Heart left ventricle (tissue), 16 donors: Measurements from ENCODE around the gene CHN2. TPM values are rescaled to one million over a fixed set of nuclear protein-coding genes. Genes with fewer than 3 reads are reported as not detected.
A peak's percentile ranks its signal among the peaks of the same experiment; 100 is the strongest.

ENCODE experiments used
- ATAC-seq, 4 donors: fragments of 200-7000 bp; cut with Tn5 transposase; one replicate each; pipeline ENCODE4 v1.9.1; 2020 to 2022; ENCODE audit warnings: moderate library complexity in 4 of 4, mild to moderate bottlenecking in 3 of 4, moderate number of reproducible peaks in 1 of 4
- DNase-seq, 5 donors: peaks; one replicate each; pipeline ENCODE4 v3.0.0-alpha.2; 2020
- H3K27ac ChIP-seq, 12 donors: fragments of 200-600 bp; sonication (generic) in 4 of 12; one replicate each; pipeline versions ENCODE4 v1.5.0 to v1.8.0; 2016 to 2022; ENCODE audit warnings: mild to moderate bottlenecking in 2 of 12
- H3K27me3 ChIP-seq, 9 donors: fragments of 200-600 bp; sonication (generic) in 2 of 9; one replicate each; pipeline versions ENCODE4 v1.5.1 to v1.8.0; 2016 to 2022; ENCODE audit warnings: mild to moderate bottlenecking in 3 of 9
- H3K36me3 ChIP-seq, 9 donors: fragments of 200-600 bp; sonication (generic) in 2 of 9; one replicate each; pipeline versions ENCODE4 v1.5.0 to v1.8.0; 2018 to 2022; ENCODE audit warnings: mild to moderate bottlenecking in 2 of 9
- H3K4me1 ChIP-seq, 12 donors: fragments of 200-600 bp; sonication (generic) in 4 of 12; one replicate each; pipeline versions ENCODE4 v1.5.0 to v1.8.0; 2016 to 2022; ENCODE audit warnings: mild to moderate bottlenecking in 3 of 12
- H3K4me3 ChIP-seq, 12 donors: fragments of 200-600 bp; sonication (generic) in 4 of 12; one replicate each; pipeline versions ENCODE4 v1.5.0 to v1.8.0; 2017 to 2022; ENCODE audit warnings: mild to moderate bottlenecking in 9 of 12, moderate library complexity in 4 of 12
- H3K9me3 ChIP-seq, 12 donors: fragments of 200-600 bp; sonication (generic) in 4 of 12; one replicate each; pipeline versions ENCODE4 v1.5.0 to v1.8.0; 2016 to 2022; ENCODE audit warnings: mild to moderate bottlenecking in 1 of 12
- POLR2A ChIP-seq, 2 donors: fragments of 450-650 bp; IDR thresholded peaks; one replicate each; pipeline ENCODE4 v1.6.1; 2017; ENCODE audit warnings: antibody characterized with exemption in 2 of 2, mild to moderate bottlenecking in 2 of 2, moderate library complexity in 2 of 2
- WGBS, 4 donors: extraction: QIAGEN DNeasy Blood & Tissue Kit in 2 of 4; methylation state at CpG; one replicate each; pipeline versions ENCODE4 v1.1.5 to v1.1.7; 2013 to 2018; 5-methylcytosine and 5-hydroxymethylcytosine counted together
- intact Hi-C, 10 donors: fragments of 100-400 bp; cut with DNase I; formaldehyde crosslinking; loops; one replicate each; pipeline versions ENCODE4 v1.11.1 to v1.14.2; 2022
- polyA plus RNA-seq, 2 donors: library from polyadenylated mRNA; stranded (reverse); fragments of 200-250 nt; gene quantifications; one replicate each; pipeline ENCODE4 v1.2.3, GENCODE V29; 2013
- total RNA-seq, 9 donors: library from RNA; depleted of rRNA in 2 of 9; stranded (reverse); fragments of >200 nt in 2 of 9; fragmentation: NEBNext Ultra II Directional in 3 of 9; extraction: Animal tissue kit (Norgen Biotek cat#: 25700) in 3 of 9; gene quantifications; one replicate each; pipeline versions ENCODE4 v1.1.0 to v1.2.4, GENCODE V29; 2016 to 2023
- TF ChIP-seq, protein P1 (sequence below), 12 donors: fragments of 200-600 bp; sonication (generic) in 4 of 12; IDR thresholded peaks; one replicate each; pipeline versions ENCODE4 v1.5.0 to v1.8.0; 2018 to 2022; ENCODE audit warnings: antibody characterized with exemption in 12 of 12, mild to moderate bottlenecking in 5 of 12
- donor health status: ischemic (EF 13 %, LVEDD 7.1; RV severe dilation, severe dysfunction).
- donor health status: healthy with polysubstance abuse.
- donor health status: DM: no; HTN: yes; CAD: no.
- donor health status: DM: no; HTN: no; CAD: no.
- donor health status: ischemic (EF 25% LVEDD 6.9; RV normal size, moderate dysfunction).
- donor health status: ischemic (EF 25% LVEDD 5.7; RV mildly dilated, moderate dysfunction).
- donor health status: healthy.
- donor health status: DM: yes; HTN: yes; CAD: no.
- donor health status: ischemic (EF 35%, LVEDD 5.7; RV mildly dilated, moderate dysfunction).
- donor health status: nonischemic (EF 11% LVEDD 7.7; RV severe dilation, severe dysfunction).
- donor health status: DM: yes; HTN: yes; CAD: no.
- donor health status: PGD.
- donor health status: ischemic (EF 29% LVEDD 5.4; RV normal size, mild dysfunction).
- donor health status: nonischemic (EF 23%, LVEDD 6.1; RV moderate dilation, normal function).

CHN2 gene
- total and polyA plus RNA-seq, 11 donors, result 11.2 to 54.4 (median 33.6) TPM

DNA sequence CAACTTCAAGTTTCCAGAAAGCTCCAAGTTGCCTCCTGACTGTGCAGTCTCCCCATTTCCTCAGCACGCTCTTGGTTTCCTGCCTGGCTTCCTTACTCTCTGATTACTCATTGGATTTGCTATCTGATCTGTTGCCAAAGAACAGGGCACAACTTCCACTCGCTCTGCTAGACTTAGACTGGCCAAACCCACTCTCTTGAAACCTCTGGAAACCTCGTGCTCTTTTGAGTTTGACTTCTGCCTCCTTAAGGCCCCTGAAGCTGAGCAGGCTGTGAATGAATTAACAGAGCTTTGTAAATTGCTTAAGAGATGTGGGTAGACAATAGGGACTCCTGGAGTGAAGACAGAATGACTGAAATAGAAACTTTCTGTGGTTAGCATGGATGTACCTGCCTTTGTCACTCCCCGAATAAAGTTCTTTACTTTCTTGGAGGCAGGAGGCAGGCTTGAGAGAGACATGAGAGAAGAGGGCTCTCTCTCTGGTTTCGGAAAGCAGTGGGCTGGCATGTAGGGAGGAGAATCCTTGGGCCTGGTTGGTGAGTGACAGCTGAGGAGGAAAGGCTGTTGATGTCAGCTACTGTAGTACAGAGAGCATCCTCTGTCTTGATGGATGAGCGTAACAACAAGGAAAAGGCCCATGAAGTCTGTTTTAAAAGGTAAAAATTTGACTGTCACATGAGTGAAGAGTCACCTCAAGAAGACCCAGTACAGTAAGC lies 70.8 kb downstream of the CHN2 start:
- intact Hi-C loops, result no loop called here
- WGBS, 4 donors, result 71 to 76% (median 74%) methylated on average over 6 of the region's 6 CpGs
- ATAC-seq (peak; percentile 56 to 79 (median 64)), DNase-seq (no peak)
- TF ChIP-seq, protein P1, sequence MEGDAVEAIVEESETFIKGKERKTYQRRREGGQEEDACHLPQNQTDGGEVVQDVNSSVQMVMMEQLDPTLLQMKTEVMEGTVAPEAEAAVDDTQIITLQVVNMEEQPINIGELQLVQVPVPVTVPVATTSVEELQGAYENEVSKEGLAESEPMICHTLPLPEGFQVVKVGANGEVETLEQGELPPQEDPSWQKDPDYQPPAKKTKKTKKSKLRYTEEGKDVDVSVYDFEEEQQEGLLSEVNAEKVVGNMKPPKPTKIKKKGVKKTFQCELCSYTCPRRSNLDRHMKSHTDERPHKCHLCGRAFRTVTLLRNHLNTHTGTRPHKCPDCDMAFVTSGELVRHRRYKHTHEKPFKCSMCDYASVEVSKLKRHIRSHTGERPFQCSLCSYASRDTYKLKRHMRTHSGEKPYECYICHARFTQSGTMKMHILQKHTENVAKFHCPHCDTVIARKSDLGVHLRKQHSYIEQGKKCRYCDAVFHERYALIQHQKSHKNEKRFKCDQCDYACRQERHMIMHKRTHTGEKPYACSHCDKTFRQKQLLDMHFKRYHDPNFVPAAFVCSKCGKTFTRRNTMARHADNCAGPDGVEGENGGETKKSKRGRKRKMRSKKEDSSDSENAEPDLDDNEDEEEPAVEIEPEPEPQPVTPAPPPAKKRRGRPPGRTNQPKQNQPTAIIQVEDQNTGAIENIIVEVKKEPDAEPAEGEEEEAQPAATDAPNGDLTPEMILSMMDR (IDR thresholded peaks at IDR 0.05), result no peak
- no peak for TF ChIP-seq POLR2A (IDR thresholded peaks at IDR 0.05)
- no peaks in the 10 kb centered on the region for H3K36me3 ChIP-seq
- no peaks in the 10 kb centered on the region for H3K27me3 ChIP-seq
- H3K4me3 ChIP-seq, result no peak overlapping the region
- no peaks in the 10 kb centered on the region for H3K9me3 ChIP-seq
- H3K27ac ChIP-seq, result no peak overlapping the region
- H3K4me1 ChIP-seq, result peaks cover 0 to 6% (median 0%) of the 10 kb centered on the region in 12 donors

DNA sequence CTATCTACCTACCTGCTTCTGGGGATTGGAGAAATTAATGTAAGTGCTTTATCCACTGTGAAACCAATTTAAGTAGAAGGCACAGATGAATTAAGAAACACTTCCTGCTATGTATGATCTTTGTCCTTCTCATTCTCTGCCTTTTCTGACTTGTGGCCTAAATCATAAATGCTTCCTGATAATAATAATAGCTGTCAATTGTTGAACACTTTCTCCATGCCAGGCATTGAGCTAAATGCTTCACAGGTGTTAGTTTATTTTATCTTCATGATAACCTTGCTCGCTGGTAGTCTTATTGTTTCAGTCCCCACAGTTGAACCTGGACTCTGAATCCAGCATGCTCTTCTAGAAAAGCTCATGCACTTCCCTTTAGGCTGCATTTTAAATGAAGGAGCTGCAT lies 75.4 kb downstream of the CHN2 start:
- no peak for ATAC-seq
- H3K36me3 ChIP-seq, result no peaks in the 10 kb centered on the region
- no peak overlapping the region for H3K4me3 ChIP-seq
- WGBS, 4 donors, result 55 to 71% (median 68%) methylated on average over 1 of the region's 1 CpG
- no peak for DNase-seq
- H3K27ac ChIP-seq, result no peak overlapping the region
- peaks cover 0 to 23% (median 1%) of the 10 kb centered on the region in 12 donors for H3K4me1 ChIP-seq
- H3K9me3 ChIP-seq, result no peaks in the 10 kb centered on the region
- intact Hi-C loops, result no loop called here
- H3K27me3 ChIP-seq, result no peaks in the 10 kb centered on the region
- TF ChIP-seq, protein P1 (IDR thresholded peaks at IDR 0.05), result no peak
- TF ChIP-seq POLR2A (IDR thresholded peaks at IDR 0.05), result no peak

DNA sequence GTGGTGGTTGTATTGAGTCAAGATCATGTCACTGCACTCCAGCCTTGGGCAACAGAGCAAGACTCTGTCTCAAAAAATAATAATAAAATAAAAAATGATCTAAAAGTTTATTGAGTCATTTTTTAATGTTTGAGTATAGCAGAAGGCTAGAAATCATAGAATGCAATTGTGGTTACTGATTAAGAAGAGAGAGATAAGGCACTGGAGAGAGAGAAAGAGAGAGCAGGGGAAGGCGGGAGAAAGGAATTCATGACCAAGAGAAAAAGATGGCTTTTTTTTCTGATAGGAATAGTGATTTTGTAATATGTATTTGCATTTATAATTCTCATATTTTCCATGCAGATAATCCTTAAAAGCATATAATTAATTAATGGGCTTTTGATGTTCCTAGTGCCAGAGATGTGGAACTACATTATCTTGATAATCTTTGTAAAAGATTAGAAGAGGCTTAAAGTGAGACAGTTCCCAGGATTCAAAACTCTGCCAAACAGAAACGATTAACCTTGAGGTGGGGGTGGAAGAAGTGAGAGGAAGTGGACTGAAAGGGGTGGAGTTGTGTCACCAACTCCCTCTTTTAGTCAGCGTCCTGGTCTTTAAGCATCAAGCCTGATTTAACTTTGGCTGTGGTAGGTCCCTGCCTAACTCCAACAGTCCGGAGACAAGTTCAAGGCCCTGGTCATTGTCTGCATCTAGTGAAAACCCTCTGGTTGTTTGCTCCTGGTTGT lies 76.2 kb downstream of the CHN2 start:
- 49 to 54% (median 52%) methylated on average over 4 of the region's 4 CpGs for WGBS, 4 donors
- Histone ChIP-seq H3K4me3 (no peak overlapping the region), H3K36me3 (no peaks in the 10 kb centered on the region), H3K27ac (no peak overlapping the region), H3K9me3 (no peaks in the 10 kb centered on the region), H3K4me1 (peaks cover 0 to 20% (median under 1%) of the 10 kb centered on the region in 12 donors), H3K27me3 (no peaks in the 10 kb centered on the region)
- no peak for DNase-seq
- TF ChIP-seq, protein P1 (IDR thresholded peaks at IDR 0.05), result no peak
- no peak for TF ChIP-seq POLR2A (IDR thresholded peaks at IDR 0.05)
- no peak for ATAC-seq
- intact Hi-C loops, result no loop called here

DNA sequence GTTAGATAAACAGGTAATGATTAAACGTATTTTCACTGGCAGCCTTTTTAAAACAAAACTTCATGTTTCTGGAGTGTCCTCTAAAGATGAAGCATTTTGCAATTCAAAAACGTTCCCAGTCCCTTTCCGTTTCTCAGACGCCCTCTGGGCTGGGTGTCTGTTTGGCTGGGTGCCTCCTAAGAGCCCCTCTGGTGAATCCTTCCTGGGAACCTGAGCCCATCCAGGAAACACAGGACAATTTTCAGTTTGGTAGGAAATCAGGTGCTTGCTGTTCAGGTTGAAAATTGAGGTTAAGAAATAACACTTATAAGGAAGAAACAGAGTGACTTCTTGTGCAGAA lies 76.7 kb downstream of the CHN2 start:
- 60 to 72% (median 65%) methylated on average over 4 of the region's 4 CpGs for WGBS, 4 donors
- no peak overlapping the region for H3K27ac ChIP-seq
- intact Hi-C loops, result no loop called here
- H3K4me1 ChIP-seq, result peaks cover 0 to 20% (median under 1%) of the 10 kb centered on the region in 12 donors
- TF ChIP-seq, protein P1 (IDR thresholded peaks at IDR 0.05), result no peak
- TF ChIP-seq POLR2A (IDR thresholded peaks at IDR 0.05), result no peak
- ATAC-seq (no peak), DNase-seq (no peak)
- H3K27me3 ChIP-seq, result no peaks in the 10 kb centered on the region
- H3K36me3 ChIP-seq, result no peaks in the 10 kb centered on the region
- H3K9me3 ChIP-seq, result no peaks in the 10 kb centered on the region
- H3K4me3 ChIP-seq, result no peak overlapping the region
